KOPT-K1 (cell line): Measurements from ENCODE around the gene LRBA.
"Not testable (repeated sequence)": the region's sequence is repeated elsewhere in the genome, so short reads cannot be mapped to it uniquely, and the experiment has no call there.

ENCODE experiments used
- H3K27ac ChIP-seq: fragments of 200-600 bp; sonication (generic); 2 replicates; pipeline ENCODE4 v1.5.1; 2016; ENCODE audit warnings: antibody characterized with exemption, mild to moderate bottlenecking, low read depth, low read length; ENCODE audit not compliant: poor library complexity, severe bottlenecking
- H3K36me3 ChIP-seq: fragments of 200-600 bp; sonication (generic); 2 replicates; pipeline ENCODE4 v1.5.1; 2017; ENCODE audit warnings: antibody characterized with exemption, mild to moderate bottlenecking, low read length, moderate library complexity; ENCODE audit not compliant: insufficient read depth
- H3K9me3 ChIP-seq: fragments of 200-600 bp; sonication (generic); 2 replicates; pipeline ENCODE4 v1.5.1; 2017; ENCODE audit warnings: antibody characterized with exemption, low read length, mild to moderate bottlenecking; ENCODE audit not compliant: insufficient read depth, poor library complexity, severe bottlenecking

Gene LRBA

DNA sequence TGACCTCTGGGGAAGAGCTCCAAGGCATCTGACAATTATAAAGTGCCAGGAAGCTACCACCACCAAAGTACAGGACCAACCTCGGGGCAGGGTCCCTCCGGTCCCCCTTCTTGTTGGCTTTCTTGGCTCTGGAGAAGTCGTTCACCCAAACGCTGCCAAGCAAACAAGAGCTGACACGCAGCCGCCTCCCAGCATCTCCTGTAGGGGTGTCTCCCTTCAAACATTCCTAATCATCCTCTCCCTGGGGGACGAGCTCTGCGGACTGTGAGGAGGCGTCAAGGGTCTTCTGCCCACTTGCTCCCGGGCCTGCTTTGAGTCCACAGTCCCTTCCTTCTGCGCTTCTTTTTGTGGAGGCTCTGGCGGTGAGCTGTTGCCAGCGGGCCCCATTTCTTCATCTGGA, 592.0 kb downstream of the LRBA start:
- Histone ChIP-seq H3K27ac (no peak overlapping the region), H3K36me3 (no peaks in the 10 kb centered on the region), H3K9me3 (no peaks in the 10 kb centered on the region)

DNA sequence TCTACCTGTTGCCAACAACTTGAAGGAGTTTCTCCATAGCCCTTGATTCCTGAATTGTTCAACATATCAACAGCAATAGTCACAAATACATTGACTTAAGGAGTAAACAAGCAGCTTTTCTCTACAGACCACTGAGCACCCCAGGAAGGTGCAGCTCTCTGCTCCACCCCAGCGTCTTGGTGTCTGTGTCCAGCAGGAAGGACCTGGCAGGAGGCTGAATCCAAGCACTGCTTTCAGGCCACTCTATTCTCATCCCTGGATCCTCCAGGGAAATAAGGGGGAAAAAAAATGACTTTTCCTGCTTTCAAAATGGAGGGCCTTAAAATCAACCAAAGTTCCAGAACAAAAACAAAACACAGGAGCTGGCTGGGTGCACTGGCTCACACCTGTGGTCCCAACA, 593.5 kb downstream of the LRBA start:
- Histone ChIP-seq H3K9me3 (no peaks in the 10 kb centered on the region), H3K27ac (no peak overlapping the region), H3K36me3 (no peaks in the 10 kb centered on the region)

DNA sequence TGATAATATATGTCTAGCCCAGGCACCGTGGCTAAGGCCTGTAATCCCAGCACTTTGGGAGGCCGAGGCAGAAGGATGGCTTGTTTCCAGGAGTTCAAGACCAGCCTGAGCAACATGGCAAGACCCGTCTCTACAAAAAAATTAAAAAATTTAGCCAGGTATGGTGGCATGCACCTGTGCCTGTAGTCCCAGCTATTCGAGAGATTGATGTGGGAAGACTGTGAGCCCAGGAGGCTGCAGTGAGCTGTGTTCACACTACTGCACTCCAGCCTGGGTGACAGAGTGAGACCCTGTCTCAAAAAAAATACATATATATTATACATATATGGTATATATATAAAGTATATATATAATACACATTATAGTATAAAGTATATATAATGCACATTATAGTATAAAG, 595.1 kb downstream of the LRBA start:
- Histone ChIP-seq H3K9me3 (no peaks in the 10 kb centered on the region), H3K36me3 (no peaks in the 10 kb centered on the region), H3K27ac (no peak overlapping the region)

DNA sequence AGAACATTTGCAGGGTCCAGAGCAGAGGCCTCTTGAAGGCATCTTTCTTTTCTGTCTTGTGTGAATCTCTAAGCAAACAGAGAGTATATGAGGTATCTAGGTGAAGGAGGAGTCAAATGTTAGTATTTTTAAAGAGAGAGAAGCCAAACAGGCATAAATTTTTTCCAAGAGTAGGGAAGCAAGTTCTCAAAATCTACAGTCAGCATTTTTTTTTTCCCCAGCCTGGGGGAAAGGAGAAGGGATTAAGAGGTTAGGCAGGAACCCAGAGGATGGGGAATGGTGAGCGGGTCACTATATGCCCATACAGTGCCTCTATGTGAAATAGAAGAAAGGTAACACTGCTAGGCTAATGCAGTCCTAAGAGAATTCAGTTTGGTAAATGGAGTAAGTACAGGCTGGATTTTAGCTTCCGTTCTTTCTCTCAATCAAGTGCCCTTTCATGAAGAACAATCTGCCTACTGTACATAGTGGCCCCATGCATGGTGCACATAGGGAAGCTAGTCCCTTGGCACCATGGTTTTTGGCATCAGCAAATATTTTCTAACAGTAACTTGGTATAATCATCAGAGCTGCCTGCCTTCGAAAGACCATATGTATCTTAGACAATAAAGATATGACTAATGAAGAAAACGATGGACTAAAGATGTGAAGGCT, 596.2 kb downstream of the LRBA start:
- H3K36me3 ChIP-seq = no peaks in the 10 kb centered on the region
- H3K9me3 ChIP-seq = no peaks in the 10 kb centered on the region
- no peak overlapping the region for H3K27ac ChIP-seq

DNA sequence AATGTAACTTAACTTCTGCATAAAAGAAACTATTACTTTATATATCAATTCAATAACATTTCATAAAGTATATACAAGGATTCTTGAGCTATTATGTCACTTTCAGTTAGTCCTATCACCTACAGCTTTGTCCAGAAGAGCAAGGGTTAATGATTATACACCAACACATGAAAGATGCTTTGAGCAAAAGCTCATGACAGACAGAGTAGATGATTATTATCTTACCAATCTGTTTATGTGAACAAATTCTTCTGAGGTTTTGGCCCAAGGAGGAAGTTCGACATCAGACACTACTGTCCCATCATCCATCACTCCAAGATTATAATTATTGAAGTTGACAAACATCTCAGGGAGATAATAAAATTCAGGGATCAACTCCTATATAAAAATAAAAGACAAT, 599.9 kb downstream of the LRBA start:
- Histone ChIP-seq H3K36me3 (no peaks in the 10 kb centered on the region), H3K27ac (no peak overlapping the region), H3K9me3 (no peaks in the 10 kb centered on the region)

DNA sequence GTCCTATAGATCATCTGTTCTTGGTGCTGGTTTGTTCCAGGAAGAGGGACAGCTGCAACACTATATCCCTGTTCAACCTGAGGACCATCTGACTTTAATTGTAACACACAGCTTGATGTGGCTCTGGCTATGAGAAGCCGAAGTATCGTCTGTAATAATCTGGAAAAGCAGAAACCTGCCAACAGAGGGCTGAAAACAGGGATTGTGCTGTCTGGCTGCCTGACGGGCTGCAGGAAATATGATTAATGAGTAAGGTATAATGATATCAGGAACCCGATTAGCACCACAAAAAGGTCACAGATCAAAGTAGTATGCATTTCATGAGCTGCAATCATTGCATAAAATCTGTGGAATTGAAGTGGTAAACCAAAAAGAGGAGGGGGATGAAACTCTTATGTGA, 603.6 kb downstream of the LRBA start:
- H3K27ac ChIP-seq = no peak overlapping the region

DNA sequence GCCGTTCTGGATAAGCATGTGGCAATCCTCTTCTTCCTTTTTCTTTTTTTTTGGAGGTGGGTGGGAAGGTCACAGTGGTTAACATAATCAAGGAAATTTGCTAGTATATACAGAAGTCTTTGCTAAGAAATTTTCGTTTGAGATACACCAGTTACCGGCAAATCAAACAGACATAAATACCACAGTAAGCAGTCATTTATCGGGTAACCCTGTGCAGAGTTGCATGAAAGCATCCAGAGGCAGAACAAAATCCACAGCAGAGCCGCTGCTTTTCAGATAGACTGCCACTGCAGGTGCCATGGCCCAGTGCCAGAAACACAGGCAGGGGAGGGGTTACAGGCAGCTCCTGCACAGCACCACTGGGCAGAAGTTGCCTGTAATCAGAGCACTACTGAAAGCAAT, 612.2 kb downstream of the LRBA start:
- no peaks in the 10 kb centered on the region for H3K9me3 ChIP-seq
- no peak overlapping the region for H3K27ac ChIP-seq
- no peaks in the 10 kb centered on the region for H3K36me3 ChIP-seq

More for the DNA sequence above, 603.6 kb downstream of the LRBA start:
- no peaks in the 10 kb centered on the region for H3K9me3 ChIP-seq
- H3K36me3 ChIP-seq = no peaks in the 10 kb centered on the region

DNA sequence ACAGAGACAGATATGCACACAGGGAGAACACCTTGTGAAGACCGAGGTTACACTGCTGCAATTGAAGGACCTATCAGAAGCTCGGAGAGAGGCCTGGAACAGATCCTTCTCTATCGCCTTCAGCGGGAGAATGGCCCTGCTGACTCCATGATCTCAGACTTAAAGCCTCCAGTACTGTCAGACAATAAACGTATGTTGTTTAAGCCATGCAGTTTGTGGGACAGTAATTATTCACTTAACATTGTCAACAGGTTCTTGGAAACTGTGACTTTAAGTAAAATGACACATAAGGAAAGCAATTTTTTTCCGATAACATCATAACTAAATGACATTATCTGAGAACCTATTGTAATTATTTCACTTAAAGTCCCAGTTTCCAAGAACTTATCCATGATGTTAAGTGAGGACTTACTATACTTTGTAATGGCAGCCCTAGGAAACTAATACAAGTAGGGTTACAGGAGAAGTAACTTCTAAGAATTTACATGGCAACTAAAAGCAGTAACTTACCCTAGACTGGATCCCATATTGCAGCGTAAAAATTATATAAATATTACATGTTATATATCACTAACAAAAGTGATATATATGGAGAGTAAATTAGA, 613.9 kb downstream of the LRBA start:
- H3K27ac ChIP-seq = no peak overlapping the region
- no peaks in the 10 kb centered on the region for H3K9me3 ChIP-seq
- no peaks in the 10 kb centered on the region for H3K36me3 ChIP-seq

DNA sequence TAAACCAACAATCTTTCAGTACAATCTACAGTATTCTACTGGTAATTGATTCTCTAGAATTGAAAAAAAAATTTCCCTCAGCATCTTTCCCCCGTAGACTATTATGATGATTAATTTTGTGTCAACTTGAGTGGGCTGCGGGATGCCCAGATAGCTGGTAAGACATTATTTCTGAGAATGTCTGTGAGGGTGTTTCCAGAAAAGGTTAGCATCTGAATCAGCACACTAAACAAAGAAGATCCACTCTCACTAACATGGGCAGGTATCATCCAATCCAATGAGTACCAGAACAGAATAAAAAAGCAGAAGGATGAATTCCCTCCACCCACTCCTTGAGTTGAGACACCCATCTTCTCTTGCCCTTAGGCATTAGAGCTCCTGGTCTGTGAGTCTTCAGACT, 619.2 kb downstream of the LRBA start:
- Histone ChIP-seq H3K27ac (no peak overlapping the region), H3K36me3 (no peaks in the 10 kb centered on the region), H3K9me3 (peaks cover 15% of the 10 kb centered on the region)

DNA sequence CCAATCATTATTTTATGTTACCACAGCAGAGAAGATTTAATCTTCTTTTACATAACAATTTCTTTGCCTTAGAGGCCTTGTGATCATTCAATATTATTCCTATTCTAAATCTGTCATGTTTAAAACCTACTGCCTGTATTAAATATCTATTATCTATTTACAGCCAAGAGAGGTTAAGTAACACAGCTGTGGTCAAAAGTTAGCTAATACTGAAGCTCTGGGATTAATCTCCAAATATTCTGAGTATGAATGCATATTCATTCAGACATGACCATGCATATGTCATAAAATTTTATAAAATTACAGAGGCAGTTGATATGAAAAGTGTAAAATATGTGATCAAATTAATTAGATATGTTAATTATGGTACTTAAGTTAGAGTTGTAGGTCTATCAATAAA, 621.0 kb downstream of the LRBA start:
- Histone ChIP-seq H3K9me3 (peaks cover 15% of the 10 kb centered on the region), H3K36me3 (no peaks in the 10 kb centered on the region), H3K27ac (no peak overlapping the region)

DNA sequence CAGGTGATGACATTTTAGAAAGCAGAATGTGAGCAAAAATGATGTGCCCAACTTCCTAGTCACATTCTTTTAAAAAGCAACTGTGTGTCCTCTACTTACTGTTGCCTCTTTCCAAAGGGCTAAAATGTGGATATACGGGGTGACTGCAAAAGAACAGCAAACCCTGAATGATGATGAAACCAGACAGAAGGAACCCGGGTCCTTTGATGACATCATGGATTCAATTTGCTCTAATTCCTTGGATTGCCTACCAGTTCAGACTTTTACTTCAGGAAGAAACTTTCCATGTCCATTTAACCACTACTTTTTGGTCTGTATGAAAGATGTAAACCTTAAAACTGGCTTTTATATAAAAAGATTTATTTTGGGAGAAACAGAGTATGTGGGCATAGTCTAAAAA, 624.0 kb downstream of the LRBA start:
- Histone ChIP-seq H3K27ac (no peak overlapping the region), H3K36me3 (no peaks in the 10 kb centered on the region), H3K9me3 (peaks cover 15% of the 10 kb centered on the region)

DNA sequence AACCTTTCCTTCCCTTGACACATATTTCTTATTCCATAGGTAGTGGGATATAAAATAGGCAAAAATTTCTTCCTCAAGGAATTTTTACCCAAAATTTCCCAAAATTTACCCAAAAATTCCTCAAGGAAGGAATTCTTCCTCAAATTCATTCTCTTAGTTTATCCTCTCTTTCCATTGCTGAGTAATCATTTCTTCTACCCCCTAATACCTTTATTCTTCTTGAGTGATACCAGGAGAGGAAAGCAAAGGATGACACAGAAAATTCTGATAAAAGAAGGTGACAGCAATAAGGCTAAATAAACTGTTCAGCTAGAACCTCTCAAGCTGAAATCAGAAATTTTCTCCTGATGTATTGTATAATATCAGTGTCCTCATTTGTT, 624.6 kb downstream of the LRBA start:
- no peaks in the 10 kb centered on the region for H3K36me3 ChIP-seq
- no peak overlapping the region for H3K27ac ChIP-seq
- peaks cover 15% of the 10 kb centered on the region for H3K9me3 ChIP-seq

DNA sequence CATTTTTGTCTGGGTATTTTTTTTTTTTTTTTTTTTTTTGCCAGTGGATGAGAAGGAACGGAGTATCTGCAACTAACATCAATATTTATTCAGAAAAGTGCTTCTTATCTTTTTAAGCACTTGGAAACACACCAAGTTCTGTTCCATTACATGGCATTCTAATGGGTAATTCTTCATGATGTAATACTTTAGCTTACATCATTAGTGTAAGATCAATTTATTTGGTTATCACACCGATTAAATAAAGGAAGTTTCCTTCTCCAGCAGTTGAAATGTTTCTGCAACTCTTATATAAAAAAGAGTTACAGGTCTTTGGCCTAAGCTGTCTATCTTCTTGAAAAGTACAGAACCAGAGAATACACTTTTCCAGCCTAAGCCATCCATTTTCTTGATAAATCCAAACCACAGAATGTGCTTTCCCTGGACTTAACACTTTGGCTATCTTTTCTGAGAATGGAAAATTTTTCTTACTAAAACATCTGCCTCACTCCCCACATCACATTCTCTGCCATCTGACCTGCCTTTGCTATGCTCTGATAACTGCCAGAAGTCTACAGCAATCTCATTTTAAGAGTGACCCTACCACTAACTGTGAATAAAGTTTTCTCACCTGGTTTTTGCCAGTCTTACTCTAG, 625.1 kb downstream of the LRBA start:
- no peaks in the 10 kb centered on the region for H3K36me3 ChIP-seq
- H3K9me3 ChIP-seq = peaks cover 15% of the 10 kb centered on the region
- H3K27ac ChIP-seq = no peak overlapping the region

DNA sequence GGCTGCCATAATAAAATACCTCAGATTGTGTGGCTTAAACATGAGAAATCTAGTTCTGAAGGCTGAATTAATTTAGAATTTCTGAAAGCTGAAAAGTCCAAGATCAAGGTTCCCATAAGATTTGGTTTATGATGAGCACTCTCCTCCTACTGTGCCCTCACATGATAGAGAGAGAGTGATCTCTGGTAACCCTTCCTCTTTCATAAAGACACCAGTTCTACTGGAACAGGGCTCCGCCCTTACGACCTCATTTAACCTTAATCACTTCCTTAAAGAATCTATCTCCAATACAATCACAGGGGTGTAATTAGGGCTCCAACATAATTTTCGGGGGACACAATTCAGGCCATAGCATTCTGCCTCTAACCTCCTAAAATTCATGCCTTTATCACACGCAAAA, 627.1 kb downstream of the LRBA start:
- H3K9me3 ChIP-seq = peaks cover 6% of the 10 kb centered on the region
- H3K27ac ChIP-seq = no peak overlapping the region
- H3K36me3 ChIP-seq = no peaks in the 10 kb centered on the region

DNA sequence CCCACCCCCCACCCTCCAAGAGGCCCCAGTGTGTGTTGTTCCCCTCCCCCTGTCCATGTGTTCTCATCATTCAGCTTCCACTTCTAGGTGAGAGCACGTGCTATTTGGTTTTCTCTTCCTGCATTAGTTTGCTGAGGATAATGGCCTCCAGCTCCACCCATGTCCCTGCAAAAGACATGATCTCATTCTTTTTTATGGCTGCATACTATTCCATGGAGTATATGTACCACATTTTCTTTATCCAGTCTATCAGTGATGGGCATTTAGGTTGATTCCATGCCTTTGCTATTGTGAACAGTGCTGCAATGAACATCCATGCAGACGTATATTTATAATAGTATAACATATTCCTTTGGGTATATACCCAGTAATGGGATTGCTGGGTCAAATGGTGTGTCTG, 628.7 kb downstream of the LRBA start:
- H3K36me3 ChIP-seq = not testable (repeated sequence)

DNA sequence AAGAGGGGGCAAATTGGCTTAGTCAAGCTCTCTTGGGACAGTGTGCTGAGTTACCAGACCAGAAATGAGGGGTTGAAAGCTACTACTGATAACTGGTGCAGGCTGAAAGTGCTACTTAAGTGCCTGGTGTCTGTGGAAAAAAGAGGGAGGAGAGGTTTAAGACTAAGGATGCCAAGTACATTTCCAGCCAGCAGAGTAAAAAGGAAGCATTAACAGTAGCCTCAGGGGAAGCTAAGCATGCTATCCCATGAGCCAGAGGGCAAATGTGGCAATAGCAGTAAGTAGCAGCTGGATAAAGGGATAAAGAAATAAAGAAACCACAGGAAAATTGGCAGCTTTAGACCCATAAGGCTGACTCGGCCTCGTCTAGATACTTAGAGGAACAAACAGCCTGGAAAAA, 629.5 kb downstream of the LRBA start:
- no peak overlapping the region for H3K27ac ChIP-seq
- H3K9me3 ChIP-seq = no peaks in the 10 kb centered on the region
- H3K36me3 ChIP-seq = no peaks in the 10 kb centered on the region

More for the DNA sequence above, 628.7 kb downstream of the LRBA start:
- not testable (repeated sequence) for H3K27ac ChIP-seq, H3K9me3 ChIP-seq
